Measurements from ENCODE around the gene ASAP2.

ASAP2 gene

DNA sequence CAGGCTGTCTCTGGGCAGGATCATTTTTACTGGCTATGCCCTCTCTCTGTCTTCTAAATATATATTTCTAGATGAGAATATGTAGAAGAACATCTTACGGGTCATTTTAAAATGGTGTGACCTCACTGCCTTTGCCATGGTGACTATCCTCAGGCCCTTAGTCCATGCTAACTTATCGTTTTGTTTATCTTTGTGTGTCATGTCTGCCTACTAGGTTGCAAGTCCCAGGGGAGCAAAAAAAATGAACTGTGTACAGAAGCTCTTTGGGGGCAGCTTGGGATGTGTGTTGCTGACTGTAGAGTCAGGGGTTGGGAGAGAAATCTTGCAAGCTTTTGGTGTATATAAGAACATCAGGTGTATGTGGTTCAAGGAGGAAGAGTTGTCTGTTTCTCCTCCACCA lies 227.9 kb downstream of the ASAP2 start:
- no peak overlapping the region for H3K4me3 ChIP-seq (ENCODE audit: low read depth, low read length)
- TF ChIP-seq, protein P1, sequence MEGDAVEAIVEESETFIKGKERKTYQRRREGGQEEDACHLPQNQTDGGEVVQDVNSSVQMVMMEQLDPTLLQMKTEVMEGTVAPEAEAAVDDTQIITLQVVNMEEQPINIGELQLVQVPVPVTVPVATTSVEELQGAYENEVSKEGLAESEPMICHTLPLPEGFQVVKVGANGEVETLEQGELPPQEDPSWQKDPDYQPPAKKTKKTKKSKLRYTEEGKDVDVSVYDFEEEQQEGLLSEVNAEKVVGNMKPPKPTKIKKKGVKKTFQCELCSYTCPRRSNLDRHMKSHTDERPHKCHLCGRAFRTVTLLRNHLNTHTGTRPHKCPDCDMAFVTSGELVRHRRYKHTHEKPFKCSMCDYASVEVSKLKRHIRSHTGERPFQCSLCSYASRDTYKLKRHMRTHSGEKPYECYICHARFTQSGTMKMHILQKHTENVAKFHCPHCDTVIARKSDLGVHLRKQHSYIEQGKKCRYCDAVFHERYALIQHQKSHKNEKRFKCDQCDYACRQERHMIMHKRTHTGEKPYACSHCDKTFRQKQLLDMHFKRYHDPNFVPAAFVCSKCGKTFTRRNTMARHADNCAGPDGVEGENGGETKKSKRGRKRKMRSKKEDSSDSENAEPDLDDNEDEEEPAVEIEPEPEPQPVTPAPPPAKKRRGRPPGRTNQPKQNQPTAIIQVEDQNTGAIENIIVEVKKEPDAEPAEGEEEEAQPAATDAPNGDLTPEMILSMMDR (IDR thresholded peaks at IDR 0.05; ENCODE audit: borderline replicate concordance, insufficient read depth, low read depth, low read length) = no peak

DNA sequence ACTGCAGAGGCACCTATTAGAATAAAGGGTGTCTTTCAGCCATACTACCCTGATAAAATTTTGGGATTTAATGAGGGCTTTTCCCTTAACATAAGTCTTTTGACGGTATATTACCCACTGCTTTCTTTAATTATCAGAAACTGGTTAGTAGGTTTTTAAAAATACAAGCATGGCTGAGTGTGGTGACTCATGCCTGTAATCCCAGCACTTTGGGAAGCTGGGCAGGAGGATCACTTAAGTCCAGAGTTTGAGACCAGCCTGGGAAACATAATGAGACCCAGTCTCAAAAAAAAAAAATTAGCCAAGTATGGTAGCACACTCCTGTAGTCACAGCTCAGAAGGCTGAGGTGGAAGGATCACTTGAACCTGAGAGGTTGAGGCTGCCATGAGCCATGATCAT lies 232.9 kb downstream of the ASAP2 start:
- no peak overlapping the region for H3K4me3 ChIP-seq (ENCODE audit: low read depth, low read length)
- TF ChIP-seq, protein P1 (IDR thresholded peaks at IDR 0.05; ENCODE audit: borderline replicate concordance, insufficient read depth, low read depth, low read length) = no peak

DNA sequence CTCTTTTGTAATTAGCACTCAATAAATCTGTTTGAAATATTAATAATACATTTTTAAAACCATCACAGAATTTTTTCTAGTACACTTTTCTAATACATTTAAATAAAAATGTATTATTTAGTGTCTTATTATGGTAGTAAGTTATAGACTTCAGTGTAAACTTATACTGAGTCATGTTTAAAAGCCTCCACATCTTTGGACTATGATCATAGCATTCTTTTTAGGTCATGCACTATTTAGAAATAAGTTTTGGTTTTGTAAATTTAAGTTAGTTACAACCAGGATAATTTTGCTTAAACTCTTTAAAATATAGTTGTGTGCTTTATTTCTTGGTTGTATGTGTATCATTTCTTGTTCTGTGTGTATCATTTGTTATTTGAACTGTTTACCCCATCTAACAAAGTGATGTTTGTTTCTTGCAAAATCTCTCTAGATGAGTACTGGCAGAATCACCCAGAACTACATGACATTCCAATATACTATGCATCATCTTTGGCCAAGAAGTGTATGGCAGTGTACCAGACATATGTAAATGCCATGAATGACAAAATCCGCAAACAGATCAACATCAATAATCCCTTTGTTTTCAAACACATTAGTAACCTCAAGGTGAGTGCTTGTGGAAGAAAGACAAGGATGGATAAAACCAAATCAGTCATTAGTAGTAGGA lies 233.6 kb downstream of the ASAP2 start:
- H3K4me3 ChIP-seq (ENCODE audit: low read depth, low read length) = no peak overlapping the region
- TF ChIP-seq, protein P1 (IDR thresholded peaks at IDR 0.05; ENCODE audit: borderline replicate concordance, insufficient read depth, low read depth, low read length) = no peak

DNA sequence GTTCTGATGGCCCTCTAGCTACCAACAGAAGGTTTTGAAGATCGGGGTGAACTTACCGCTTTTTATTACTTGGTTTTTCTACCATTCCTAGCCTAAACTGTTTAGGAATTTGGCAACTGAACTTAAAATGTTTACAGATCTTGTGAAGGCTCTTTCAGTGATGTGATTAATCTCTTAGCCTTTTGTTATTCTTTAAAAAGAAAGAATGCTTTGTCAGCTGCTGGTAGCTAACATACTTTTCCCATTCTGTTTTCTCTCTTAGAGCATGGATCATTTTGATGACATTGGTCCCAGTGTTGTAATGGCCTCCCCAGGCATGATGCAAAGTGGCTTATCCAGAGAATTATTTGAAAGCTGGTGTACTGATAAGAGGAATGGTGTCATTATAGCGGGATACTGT lies 234.9 kb downstream of the ASAP2 start:
- TF ChIP-seq, protein P1 (IDR thresholded peaks at IDR 0.05; ENCODE audit: borderline replicate concordance, insufficient read depth, low read depth, low read length) = no peak
- no peak overlapping the region for H3K4me3 ChIP-seq (ENCODE audit: low read depth, low read length)

DNA sequence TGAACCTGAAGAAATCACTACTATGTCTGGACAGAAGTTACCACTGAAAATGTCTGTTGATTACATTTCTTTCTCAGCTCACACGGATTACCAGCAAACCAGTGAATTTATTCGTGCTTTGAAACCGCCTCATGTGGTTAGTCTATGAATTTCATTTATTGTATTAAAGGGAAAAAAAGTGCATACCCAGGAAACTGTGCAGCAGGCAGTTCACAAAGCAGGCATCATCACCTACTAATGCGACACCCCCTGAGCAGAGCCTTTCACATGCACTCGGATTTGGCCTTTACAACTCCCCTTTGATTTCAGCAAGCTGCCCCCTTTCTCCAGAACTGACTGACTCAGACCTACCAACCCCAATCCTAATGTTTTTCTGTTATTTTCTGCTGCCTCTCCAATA lies 236.9 kb downstream of the ASAP2 start:
- TF ChIP-seq, protein P1 (IDR thresholded peaks at IDR 0.05; ENCODE audit: borderline replicate concordance, insufficient read depth, low read depth, low read length) = no peak
- H3K4me3 ChIP-seq (ENCODE audit: low read depth, low read length) = no peak overlapping the region

DNA sequence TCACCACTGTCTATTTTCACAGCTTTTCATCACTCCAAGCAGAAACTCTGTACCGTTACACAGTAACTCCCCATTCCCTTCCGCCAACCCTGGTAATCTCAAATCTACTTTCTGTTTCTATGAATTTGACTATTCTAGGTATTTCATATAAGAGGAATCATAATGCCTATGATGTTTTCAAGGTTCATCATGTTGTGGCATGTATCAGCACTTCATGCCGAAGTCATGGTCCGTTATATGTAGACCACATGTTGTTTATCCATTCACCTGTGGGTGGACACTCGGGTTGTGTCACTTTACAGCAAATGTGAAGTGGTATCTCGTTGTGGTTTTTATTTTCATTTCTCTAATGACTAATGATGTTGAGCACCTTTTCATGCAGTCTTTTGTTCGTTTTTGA lies 238.5 kb downstream of the ASAP2 start:
- TF ChIP-seq, protein P1 (IDR thresholded peaks at IDR 0.05; ENCODE audit: borderline replicate concordance, insufficient read depth, low read depth, low read length) = no peak
- H3K4me3 ChIP-seq (ENCODE audit: low read depth, low read length) = no peak overlapping the region

DNA sequence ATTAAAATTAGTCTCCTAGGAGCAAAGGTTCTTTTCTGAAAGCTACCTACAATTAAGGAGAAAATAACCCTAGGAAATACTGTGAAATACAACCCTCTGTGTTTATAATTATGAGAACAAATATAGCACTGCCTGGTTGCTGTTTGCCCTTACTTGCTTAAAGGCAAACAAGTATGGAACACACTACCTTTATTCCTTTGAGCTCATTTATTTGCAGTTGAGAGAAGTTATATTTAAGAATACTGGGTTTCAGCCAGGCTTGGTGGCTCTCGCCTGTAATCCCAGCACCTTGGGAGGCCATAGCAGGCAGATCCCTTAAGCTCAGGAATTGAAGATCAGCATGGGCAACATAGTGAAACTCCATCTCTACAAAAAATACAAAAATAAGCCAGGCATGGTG lies 244.6 kb downstream of the ASAP2 start:
- TF ChIP-seq, protein P1 (IDR thresholded peaks at IDR 0.05; ENCODE audit: borderline replicate concordance, insufficient read depth, low read depth, low read length) = no peak
- H3K4me3 ChIP-seq (ENCODE audit: low read depth, low read length) = no peak overlapping the region

All from GM12875 (cell line).